ENCODE data around the gene SLC35G4.
"Not testable (repeated sequence)": the region's sequence is repeated elsewhere in the genome, so short reads cannot be mapped to it uniquely, and the experiment has no call there.

DNA sequence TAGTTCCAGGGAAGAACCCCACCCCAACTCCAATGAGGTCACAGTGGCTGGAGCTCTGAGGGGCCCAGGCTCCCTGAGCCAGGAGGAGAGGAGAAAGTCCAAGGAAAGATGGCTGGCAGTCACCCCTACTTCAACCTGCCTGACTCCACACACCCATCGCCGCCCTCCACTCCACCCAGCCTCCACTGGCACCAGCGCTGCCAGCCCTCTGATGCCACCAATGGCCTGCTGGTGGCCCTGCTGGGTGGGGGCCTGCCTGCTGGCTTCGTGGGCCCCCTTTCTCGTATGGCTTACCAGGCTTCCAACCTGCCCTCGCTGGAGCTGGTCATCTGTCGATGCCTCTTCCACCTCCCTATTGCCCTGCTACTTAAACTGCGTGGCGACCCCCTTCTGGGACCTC is at the start of gene SLC35G4:
- TF ChIP-seq RFX5, RAD21 (IDR thresholded peaks at IDR 0.05; ENCODE audit: low read length): not testable (repeated sequence)

All from SK-N-SH (cell line).